Right lung (tissue), 5 donors: ENCODE measurements around the gene MRPL21. TPM values are rescaled to one million over a fixed set of nuclear protein-coding genes. Genes with fewer than 3 reads are reported as not detected.

ENCODE experiments used
- DNase-seq, 2 donors: peaks; one replicate each; pipeline ENCODE4 v3.0.0-alpha.2; 2013
- polyA plus RNA-seq, 5 donors: library from polyadenylated mRNA; unstranded; fragments of 120-200 nt; gene quantifications; one replicate each; pipeline versions ENCODE4 v1.2.1 to v1.2.3, GENCODE V29; 2013; ENCODE audit warnings: inconsistent platforms in 1 of 5, low replicate concordance in 1 of 5; ENCODE audit not compliant: insufficient read length in 5 of 5, insufficient read depth in 1 of 5

Gene MRPL21
- polyA plus RNA-seq, 5 donors: 55.9 to 70.8 (median 62.1) TPM

- peak; percentile 36 to 64 for DNase-seq
Measured at GRCh38 chr11:68843703-68844312, 59.8 kb downstream of the MRPL21 start.

GRCh38 chr11:68843052-68843561 is 60.5 kb downstream of the MRPL21 start:
- no peak for DNase-seq

DNA sequence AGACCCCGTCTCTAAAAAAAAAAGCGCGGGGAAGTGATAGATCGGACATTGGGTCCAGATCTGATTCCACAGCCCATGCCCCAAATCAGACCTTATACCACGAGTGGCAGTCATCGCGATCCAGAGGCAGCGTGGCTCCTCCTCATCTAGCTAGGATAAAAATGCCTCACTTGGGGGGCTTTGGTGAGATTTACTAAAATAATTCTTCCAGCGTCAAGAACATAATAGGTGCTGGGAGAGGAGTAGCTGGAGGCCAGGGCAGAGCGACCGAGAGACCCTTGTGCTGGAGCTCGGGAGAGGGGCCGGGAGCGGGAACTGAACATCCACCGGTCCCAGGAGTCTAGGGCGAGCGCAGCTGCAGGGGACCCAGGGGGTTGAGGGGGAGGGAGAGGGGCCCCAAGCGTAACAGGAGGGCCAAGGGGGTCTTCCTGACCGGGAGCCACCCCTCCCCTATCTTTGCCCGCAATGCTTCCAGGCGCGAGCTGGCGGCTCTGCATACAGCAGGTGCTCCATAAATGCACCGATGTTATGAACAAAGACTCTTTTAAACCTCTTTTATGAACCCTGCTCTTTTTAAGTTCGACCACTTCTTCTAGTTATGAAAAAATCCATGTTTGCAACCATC is 61.1 kb downstream of the MRPL21 start:
- DNase-seq: no peak

DNA sequence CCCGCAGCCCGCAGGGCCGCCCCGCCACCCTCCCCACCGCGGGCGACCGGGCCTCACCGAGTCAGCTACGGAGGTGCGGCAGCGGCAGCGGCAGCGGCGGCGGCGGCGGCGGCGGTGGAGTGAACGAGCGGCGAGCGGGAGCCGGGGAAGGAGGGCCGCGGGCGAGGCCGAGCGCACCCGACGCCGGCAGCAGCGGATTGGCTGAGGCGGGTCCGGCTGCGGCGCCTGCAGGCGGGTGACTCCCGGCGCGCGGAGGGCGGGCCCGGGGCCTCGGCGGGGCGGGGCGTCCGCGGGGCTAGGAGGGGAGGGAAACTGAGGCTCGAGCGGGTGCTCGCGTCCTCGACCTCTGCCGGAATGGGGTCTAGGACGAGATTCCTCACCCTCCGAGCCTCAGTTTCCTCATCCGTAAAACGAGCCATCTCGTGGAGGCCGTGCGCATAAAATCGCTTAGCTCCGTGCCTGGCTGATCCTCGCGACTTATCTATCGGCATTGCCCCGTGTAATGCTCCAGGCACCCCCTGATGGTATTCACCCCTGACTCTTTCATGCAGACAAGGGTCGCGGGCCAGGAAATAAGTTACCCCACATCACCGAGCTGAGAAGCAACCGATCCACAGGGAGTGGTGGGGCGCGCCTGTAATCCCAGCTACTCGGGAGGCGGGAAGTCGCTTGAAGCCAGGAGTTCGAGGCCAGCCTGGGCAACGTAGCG is 61.8 kb downstream of the MRPL21 start, which contains the start of gene CPT1A:
TSS of gene CPT1A (minus strand) at position 199 of the 709 bp plus-strand sequence. CDS start 26,442 bp downstream, outside the sequence.
- DNase-seq: peak; percentile 52 to 54

Other genes starting within 250 kb of the MRPL21 start
- under 1 TPM in 2 of 5 donors, not detected in 3; 0.14 to 0.33 TPM for gene GAL, start 219.3 kb downstream of the MRPL21 start, polyA plus RNA-seq
- gene TESMIN, start 152.3 kb downstream of the MRPL21 start, polyA plus RNA-seq: 10 to 100 TPM; 10.2 to 14.7 (median 11.4) TPM
- gene CPT1A, start 61.9 kb downstream of the MRPL21 start, polyA plus RNA-seq: 10 to 100 TPM; 24.2 to 32.4 (median 27.1) TPM
- gene IGHMBP2, start 59 bp upstream of the MRPL21 start, polyA plus RNA-seq: 10 to 100 TPM; 14.3 to 20.7 (median 18.6) TPM
- gene MRGPRD, start 77.2 kb upstream of the MRPL21 start, polyA plus RNA-seq: not detected
- 1 to 10 TPM; 3.1 to 8.9 (median 5.4) TPM for gene MRGPRF, start 109.4 kb upstream of the MRPL21 start, polyA plus RNA-seq
- gene TPCN2, start 145.1 kb upstream of the MRPL21 start, polyA plus RNA-seq: 10 to 100 TPM in 4 of 5 donors, 1 to 10 TPM in 1; 9.2 to 15.1 (median 13.8) TPM